Left lung (tissue), 14 donors: ENCODE measurements around the gene NDUFB7. TPM values are rescaled to one million over a fixed set of nuclear protein-coding genes. Genes with fewer than 3 reads are reported as not detected.

Experiments used
- ATAC-seq: fragments of 200-7000 bp; cut with Tn5 transposase; one replicate; pipeline ENCODE4 v1.9.1; 2020; ENCODE audit warnings: moderate library complexity
- DNase-seq, 4 donors: peaks; one replicate each; pipeline ENCODE4 v3.0.0-alpha.2; 2013 to 2020
- H3K27ac ChIP-seq, 2 donors: fragments of 200-600 bp; sonication (generic) in 1 of 2; one replicate each; pipeline versions ENCODE4 v1.5.0 to v1.8.0; 2020 to 2021
- H3K27me3 ChIP-seq, 2 donors: fragments of 200-600 bp; sonication (generic) in 1 of 2; one replicate each; pipeline versions ENCODE4 v1.5.0 to v1.8.0; 2020 to 2021
- H3K36me3 ChIP-seq, 2 donors: fragments of 200-600 bp; sonication (generic) in 1 of 2; one replicate each; pipeline versions ENCODE4 v1.5.0 to v1.8.0; 2020 to 2021
- H3K4me1 ChIP-seq, 2 donors: fragments of 200-600 bp; one replicate each; pipeline ENCODE4 v1.8.0; 2021
- H3K4me3 ChIP-seq, 2 donors: fragments of 200-600 bp; sonication (generic) in 1 of 2; one replicate each; pipeline versions ENCODE4 v1.5.0 to v1.8.0; 2020 to 2021; ENCODE audit warnings: mild to moderate bottlenecking in 1 of 2
- H3K9me3 ChIP-seq, 2 donors: fragments of 200-600 bp; sonication (generic) in 1 of 2; one replicate each; pipeline versions ENCODE4 v1.5.0 to v1.8.0; 2020 to 2021
- CTCF ChIP-seq, 2 donors: fragments of 200-600 bp; sonication (generic) in 1 of 2; IDR thresholded peaks; one replicate each; pipeline versions ENCODE4 v1.5.0 to v1.8.0; 2021; ENCODE audit warnings: antibody characterized with exemption in 2 of 2
- intact Hi-C, 2 donors: fragments of 100-400 bp; cut with DNase I; formaldehyde crosslinking; loops; one replicate each; pipeline versions ENCODE4 v1.11.2 to v1.14.2; 2022
- long read RNA-seq, 12 donors: library from polyadenylated mRNA in 2 of 12; unstranded in 2 of 12; transcript quantifications; one replicate each; pipeline ENCODE4 v2.0.0 and lab custom pipeline, GENCODE V29; 2019 to 2026
- polyA plus RNA-seq, 6 donors: library from polyadenylated mRNA; unstranded; fragments of 120-200 nt; gene quantifications; one replicate each; pipeline ENCODE4 v1.2.1, GENCODE V29; 2013; ENCODE audit not compliant: insufficient read length in 6 of 6
- total RNA-seq, 2 donors: library from RNA; stranded (reverse); fragmentation: NEBNext Ultra II Directional; extraction: Animal tissue kit (Norgen Biotek cat#: 25700); gene quantifications; one replicate each; pipeline ENCODE4 v1.2.1, GENCODE V29; 2021
- donor health status: DM: no; HTN: yes; CAD: no.
- donor health status: DM: no; HTN: no; CAD: no.

Gene NDUFB7
- total RNA-seq, result 100 to 1,000 TPM; 112 to 125 TPM
- polyA plus RNA-seq, result 10 to 100 TPM; 60.1 to 97.5 (median 78.9) TPM
- long read RNA-seq, donor 1, transcript NDUFB7-201 (3 exons, 531 nt), result major isoform, 182 of 189 reads
- long read RNA-seq, donor 1, partial matches to known transcripts, result 7 of 189 reads
- long read RNA-seq, donor 1, other reads (novel, unspliced or antisense), result 0 of 189 reads
- long read RNA-seq, donor 2, transcript NDUFB7-201 (3 exons, 531 nt), result major isoform, 102 of 118 reads
- long read RNA-seq, donor 2, partial matches to known transcripts, result 16 of 118 reads
- long read RNA-seq, donor 2, other reads (novel, unspliced or antisense), result 0 of 118 reads
- long read RNA-seq, donor 3, transcript NDUFB7-201 (3 exons, 531 nt), result major isoform, 135 of 143 reads
- long read RNA-seq, donor 3, partial matches to known transcripts, result 7 of 143 reads
- long read RNA-seq, donor 3, other reads (novel, unspliced or antisense), result 0 of 143 reads
- long read RNA-seq, donor 4, transcript NDUFB7-201 (3 exons, 531 nt), result major isoform, 209 of 212 reads
- long read RNA-seq, donor 4, partial matches to known transcripts, result 0 of 212 reads
- long read RNA-seq, donor 4, other reads (novel, unspliced or antisense), result 0 of 212 reads
- long read RNA-seq, donor 5, transcript NDUFB7-201 (3 exons, 531 nt), result major isoform, 141 of 147 reads
- long read RNA-seq, donor 5, partial matches to known transcripts, result 6 of 147 reads
- long read RNA-seq, donor 5, other reads (novel, unspliced or antisense), result 0 of 147 reads
- long read RNA-seq, donor 6, transcript NDUFB7-201 (3 exons, 531 nt), result major isoform, 233 of 263 reads
- long read RNA-seq, donor 6, partial matches to known transcripts, result 28 of 263 reads
- long read RNA-seq, donor 6, other reads (novel, unspliced or antisense), result 0 of 263 reads
- long read RNA-seq, donor 7, transcript NDUFB7-201 (3 exons, 531 nt), result major isoform, 106 of 106 reads
- long read RNA-seq, donor 7, partial matches to known transcripts, result 0 of 106 reads
- long read RNA-seq, donor 7, other reads (novel, unspliced or antisense), result 0 of 106 reads
- long read RNA-seq, donor 8, transcript NDUFB7-201 (3 exons, 531 nt), result major isoform, 82 of 82 reads
- long read RNA-seq, donor 8, partial matches to known transcripts, result 0 of 82 reads
- long read RNA-seq, donor 8, other reads (novel, unspliced or antisense), result 0 of 82 reads
- long read RNA-seq, donor 9, partial matches to known transcripts, result 0 of 1 reads
- long read RNA-seq, donor 9, other reads (novel, unspliced or antisense), result 0 of 1 reads
- long read RNA-seq, donor 10, transcript NDUFB7-201 (3 exons, 531 nt), result major isoform, 197 of 197 reads
- long read RNA-seq, donor 10, partial matches to known transcripts, result 0 of 197 reads
- long read RNA-seq, donor 10, other reads (novel, unspliced or antisense), result 0 of 197 reads
- long read RNA-seq, donor 11, result 0 reads
- long read RNA-seq, donor 12, transcript NDUFB7-201 (3 exons, 531 nt), result major isoform, 97 of 97 reads
- long read RNA-seq, donor 12, partial matches to known transcripts, result 0 of 97 reads
- long read RNA-seq, donor 12, other reads (novel, unspliced or antisense), result 0 of 97 reads

DNA sequence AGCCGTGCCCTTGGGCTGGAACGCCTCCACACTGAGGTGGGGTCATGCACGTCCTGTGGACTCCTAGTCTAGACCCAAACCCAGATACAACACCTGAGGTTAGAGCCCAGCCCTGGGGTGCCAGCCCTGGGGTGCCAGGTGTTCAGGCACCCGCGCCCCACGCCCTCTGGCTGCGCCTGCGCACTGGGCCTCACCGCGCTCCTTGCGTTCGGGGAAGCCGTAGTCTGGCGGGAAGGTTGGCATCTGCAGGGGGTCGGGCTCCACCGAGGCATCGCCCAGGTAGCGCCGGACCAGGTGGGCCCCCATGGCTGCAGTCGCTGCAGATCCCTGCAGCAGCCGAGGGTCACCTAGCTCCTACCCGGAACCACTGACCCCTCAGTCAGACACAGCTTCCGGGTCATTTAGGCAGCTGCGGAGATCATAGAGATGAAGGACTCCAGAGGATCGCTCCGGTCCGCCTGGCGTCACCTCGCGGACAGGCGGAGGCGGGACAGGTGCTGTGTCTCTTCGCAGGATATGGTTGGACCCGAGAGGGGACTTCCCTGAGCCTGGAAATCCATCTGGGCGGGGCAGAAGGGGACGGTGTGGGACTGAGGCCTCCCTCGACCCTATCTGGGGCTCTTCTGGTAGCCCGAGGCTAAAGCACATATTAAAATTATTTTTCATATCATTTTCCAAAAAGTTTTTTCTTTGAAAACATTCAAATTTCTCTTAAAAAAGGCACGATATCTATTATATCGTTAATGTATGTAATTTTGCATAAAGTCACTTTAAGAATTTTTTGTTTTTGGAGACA, at the start of gene NDUFB7:
NDUFB7 (minus strand) TSS at position 372 of the 796 bp plus-strand sequence; CDS start at position 306, 66 bp downstream.
- Histone ChIP-seq H3K36me3 (peaks cover 0 to 13% of the 10 kb centered on the region in 2 donors), H3K9me3 (no peaks in the 10 kb centered on the region), H3K4me1 (peaks cover 14 to 39% of the 10 kb centered on the region in 2 donors), H3K27me3 (no peaks in the 10 kb centered on the region), H3K27ac (peak within 1 kb of the TSS; percentile 53 to 73), H3K4me3 (peak within 1 kb of the TSS; percentile 82 to 84)
- ATAC-seq, result peak; percentile 97
- TF ChIP-seq CTCF (IDR thresholded peaks at IDR 0.05), result peak; percentile 68 to 69
- peak; percentile 85 to 97 (median 93) for DNase-seq
- intact Hi-C loops, result loop anchor here in 1 of 2 donors (10.0 kb wide), 1 partner anchor 123 kb away; the partner anchor contains the start of gene ZNF333

DNA sequence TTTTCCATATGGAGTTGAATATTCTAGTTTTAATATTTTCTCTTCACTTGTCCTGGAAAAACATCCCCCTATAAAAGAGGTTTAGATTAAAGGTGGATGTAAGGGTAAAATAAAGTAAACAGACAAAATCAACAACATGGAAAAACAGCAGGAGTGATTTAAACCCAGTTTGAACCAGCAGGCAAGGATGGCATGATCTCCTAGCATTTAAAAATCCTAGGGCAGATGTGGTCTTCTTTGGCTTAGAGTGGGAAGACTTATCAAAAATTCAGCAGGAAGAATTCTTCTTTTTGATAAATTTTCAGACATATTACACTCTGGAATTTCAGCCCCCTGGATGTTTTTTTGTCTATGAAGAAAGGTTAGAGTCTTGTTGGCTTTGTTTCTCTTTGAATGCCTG, 47.5 kb upstream of the NDUFB7 start:
- Histone ChIP-seq H3K9me3 (peaks cover 0 to 15% of the 10 kb centered on the region in 2 donors), H3K4me3 (no peak overlapping the region), H3K4me1 (peaks cover 0 to 24% of the 10 kb centered on the region in 2 donors), H3K27me3 (no peaks in the 10 kb centered on the region), H3K36me3 (no peaks in the 10 kb centered on the region), H3K27ac (no peak overlapping the region)
- intact Hi-C loops, result no loop called here
- no peak for DNase-seq
- ATAC-seq, result no peak
- no peak for TF ChIP-seq CTCF (IDR thresholded peaks at IDR 0.05)

DNA sequence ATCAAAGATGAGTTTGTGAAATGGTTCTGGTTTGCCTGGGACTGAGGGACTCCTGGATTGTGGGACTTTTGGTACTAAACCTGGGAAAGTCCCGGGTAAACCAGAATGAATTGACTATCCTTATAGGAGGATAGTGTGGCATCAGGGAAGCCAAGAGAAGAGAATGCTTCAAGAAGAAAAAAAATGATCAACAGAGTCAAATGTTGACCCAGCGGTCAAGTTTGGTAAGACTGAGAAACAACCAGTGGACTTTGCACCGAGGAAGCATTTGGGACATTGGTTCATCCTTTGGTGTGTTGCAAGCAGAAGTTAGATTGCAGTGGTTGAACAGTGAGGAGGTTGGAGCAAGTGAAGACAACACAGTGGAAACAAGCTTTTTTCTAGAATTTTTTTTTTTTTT, 44.5 kb upstream of the NDUFB7 start:
- DNase-seq (no peak), ATAC-seq (peak; percentile 49)
- H3K4me1 ChIP-seq, result peaks cover 0 to 44% of the 10 kb centered on the region in 2 donors
- no peak for TF ChIP-seq CTCF (IDR thresholded peaks at IDR 0.05)
- H3K36me3 ChIP-seq, result no peaks in the 10 kb centered on the region
- no peaks in the 10 kb centered on the region for H3K27me3 ChIP-seq
- no peak overlapping the region for H3K4me3 ChIP-seq
- H3K9me3 ChIP-seq, result peaks cover 0 to 15% of the 10 kb centered on the region in 2 donors
- intact Hi-C loops, result no loop called here
- H3K27ac ChIP-seq, result peak overlapping the region in 1 of 2 donors; percentile 68

- no peak for DNase-seq
- H3K27me3 ChIP-seq, result no peaks in the 10 kb centered on the region
- intact Hi-C loops, result no loop called here
- ATAC-seq, result no peak
- peak overlapping the region in 1 of 2 donors; percentile 68 for H3K27ac ChIP-seq
- H3K4me3 ChIP-seq, result no peak overlapping the region
- peaks cover 0 to 15% of the 10 kb centered on the region in 2 donors for H3K9me3 ChIP-seq
- peaks cover 0 to 49% of the 10 kb centered on the region in 2 donors for H3K4me1 ChIP-seq
- TF ChIP-seq CTCF (IDR thresholded peaks at IDR 0.05), result no peak
- no peaks in the 10 kb centered on the region for H3K36me3 ChIP-seq
These were observed 43.8 kb upstream of the NDUFB7 start for GRCh38 chr19:14615623-14616022.
